ENCODE data around the gene ACVR1.
"Not testable (repeated sequence)": the region's sequence is repeated elsewhere in the genome, so short reads cannot be mapped to it uniquely, and the experiment has no call there.

The ACVR1 gene

DNA sequence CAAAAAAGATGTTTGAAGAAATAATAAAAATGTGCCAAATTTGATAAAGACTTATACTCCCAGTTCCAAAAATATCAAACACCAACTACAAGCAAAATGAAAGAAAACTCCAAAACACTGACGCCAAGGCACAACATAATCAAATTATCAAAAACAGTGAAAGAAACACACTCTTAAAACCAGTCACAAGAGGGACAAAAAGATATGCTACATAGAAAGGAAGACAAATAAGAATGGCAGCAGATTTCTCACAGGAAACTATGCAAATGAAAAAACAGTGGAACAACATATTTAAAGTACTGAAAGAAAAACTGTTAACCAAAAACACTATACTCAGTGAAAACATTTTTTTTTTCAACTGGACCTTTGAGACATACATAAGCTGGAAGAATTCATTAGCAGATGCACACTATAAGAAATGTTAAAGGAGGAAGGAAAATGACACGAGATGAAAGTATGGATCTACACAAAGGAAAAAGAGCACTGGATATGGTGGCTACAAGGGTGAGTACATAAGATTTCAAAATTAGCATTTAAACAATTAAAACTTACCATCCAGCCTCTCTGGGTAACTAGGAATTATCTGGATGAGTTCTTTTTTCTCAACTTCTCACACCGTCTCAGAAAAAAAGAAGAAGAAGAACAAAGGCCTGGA lies 153.4 kb downstream of the ACVR1 start:
- no peaks in the 10 kb centered on the region for H3F3A ChIP-seq (ENCODE audit: control insufficient read depth, insufficient read depth)
- no peaks in the 10 kb centered on the region for H3K9me2 ChIP-seq (replicated peaks; ENCODE audit: control insufficient read depth, low read length)
- no peaks in the 10 kb centered on the region for H3K36me3 ChIP-seq (ENCODE audit: control insufficient read depth, low read length)
- no peaks in the 10 kb centered on the region for H3K79me2 ChIP-seq (ENCODE audit: control insufficient read depth, low read length)
- H3K27ac ChIP-seq (ENCODE audit: low read depth, low read length) = no peak overlapping the region
- peaks cover 10% of the 10 kb centered on the region; the same call in 1 of the 2 replicates for H3K9me3 ChIP-seq (ENCODE audit: control insufficient read depth, insufficient read depth, low read length)
- no peaks in the 10 kb centered on the region for H4K20me1 ChIP-seq (ENCODE audit: control insufficient read depth, insufficient read depth, low read depth, low read length)
- H3K27me3 ChIP-seq (ENCODE audit: control insufficient read depth, low read length) = no peaks in the 10 kb centered on the region
- no peak for TF ChIP-seq EZH2phosphoT487 (IDR thresholded peaks at IDR 0.05; ENCODE audit: borderline replicate concordance, low read length)
- TF ChIP-seq, protein P1, sequence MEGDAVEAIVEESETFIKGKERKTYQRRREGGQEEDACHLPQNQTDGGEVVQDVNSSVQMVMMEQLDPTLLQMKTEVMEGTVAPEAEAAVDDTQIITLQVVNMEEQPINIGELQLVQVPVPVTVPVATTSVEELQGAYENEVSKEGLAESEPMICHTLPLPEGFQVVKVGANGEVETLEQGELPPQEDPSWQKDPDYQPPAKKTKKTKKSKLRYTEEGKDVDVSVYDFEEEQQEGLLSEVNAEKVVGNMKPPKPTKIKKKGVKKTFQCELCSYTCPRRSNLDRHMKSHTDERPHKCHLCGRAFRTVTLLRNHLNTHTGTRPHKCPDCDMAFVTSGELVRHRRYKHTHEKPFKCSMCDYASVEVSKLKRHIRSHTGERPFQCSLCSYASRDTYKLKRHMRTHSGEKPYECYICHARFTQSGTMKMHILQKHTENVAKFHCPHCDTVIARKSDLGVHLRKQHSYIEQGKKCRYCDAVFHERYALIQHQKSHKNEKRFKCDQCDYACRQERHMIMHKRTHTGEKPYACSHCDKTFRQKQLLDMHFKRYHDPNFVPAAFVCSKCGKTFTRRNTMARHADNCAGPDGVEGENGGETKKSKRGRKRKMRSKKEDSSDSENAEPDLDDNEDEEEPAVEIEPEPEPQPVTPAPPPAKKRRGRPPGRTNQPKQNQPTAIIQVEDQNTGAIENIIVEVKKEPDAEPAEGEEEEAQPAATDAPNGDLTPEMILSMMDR (IDR thresholded peaks at IDR 0.05; ENCODE audit: low read depth, low read length, poor library complexity, severe bottlenecking) = no peak
- no peak overlapping the region for H3K4me3 ChIP-seq (ENCODE audit: low read length)
- no peaks in the 10 kb centered on the region for H3K4me1 ChIP-seq (ENCODE audit: control insufficient read depth, low read length)
- no peak overlapping the region for H3K4me2 ChIP-seq (ENCODE audit: low read length)

DNA sequence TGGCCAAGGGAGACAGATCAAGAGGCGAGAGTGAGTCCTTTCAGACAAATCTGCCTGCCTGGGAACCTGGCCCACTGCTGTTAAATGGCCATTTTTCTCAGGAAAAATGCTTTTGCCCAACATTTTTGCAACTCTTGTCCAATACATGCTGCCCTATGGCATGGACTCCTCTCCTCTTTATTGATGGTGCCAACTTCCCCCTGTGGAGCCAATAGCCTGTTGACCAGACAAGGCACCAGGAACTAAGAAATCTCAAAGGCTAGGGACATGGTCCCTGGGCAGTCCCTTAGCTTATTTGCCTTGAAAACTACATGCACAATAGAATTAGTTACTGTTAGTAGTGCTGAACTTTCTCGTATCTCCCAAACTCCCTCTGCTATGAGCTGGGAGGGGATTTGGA lies 155.6 kb downstream of the ACVR1 start:
- H3K4me1 ChIP-seq (ENCODE audit: control insufficient read depth, low read length) = no peaks in the 10 kb centered on the region
- no peaks in the 10 kb centered on the region for H3K9me2 ChIP-seq (replicated peaks; ENCODE audit: control insufficient read depth, low read length)
- no peaks in the 10 kb centered on the region for H4K20me1 ChIP-seq (ENCODE audit: control insufficient read depth, insufficient read depth, low read depth, low read length)
- peaks cover 10% of the 10 kb centered on the region; the same call in 1 of the 2 replicates for H3K9me3 ChIP-seq (ENCODE audit: control insufficient read depth, insufficient read depth, low read length)
- H3K27ac ChIP-seq (ENCODE audit: low read depth, low read length) = no peak overlapping the region
- H3F3A ChIP-seq (ENCODE audit: control insufficient read depth, insufficient read depth) = no peaks in the 10 kb centered on the region
- TF ChIP-seq EZH2phosphoT487 (IDR thresholded peaks at IDR 0.05; ENCODE audit: borderline replicate concordance, low read length) = no peak
- TF ChIP-seq, protein P1 (IDR thresholded peaks at IDR 0.05; ENCODE audit: low read depth, low read length, poor library complexity, severe bottlenecking) = no peak
- H3K79me2 ChIP-seq (ENCODE audit: control insufficient read depth, low read length) = no peaks in the 10 kb centered on the region
- H3K4me2 ChIP-seq (ENCODE audit: low read length) = no peak overlapping the region
- no peaks in the 10 kb centered on the region for H3K27me3 ChIP-seq (ENCODE audit: control insufficient read depth, low read length)
- H3K36me3 ChIP-seq (ENCODE audit: control insufficient read depth, low read length) = no peaks in the 10 kb centered on the region
- H3K4me3 ChIP-seq (ENCODE audit: low read length) = no peak overlapping the region

DNA sequence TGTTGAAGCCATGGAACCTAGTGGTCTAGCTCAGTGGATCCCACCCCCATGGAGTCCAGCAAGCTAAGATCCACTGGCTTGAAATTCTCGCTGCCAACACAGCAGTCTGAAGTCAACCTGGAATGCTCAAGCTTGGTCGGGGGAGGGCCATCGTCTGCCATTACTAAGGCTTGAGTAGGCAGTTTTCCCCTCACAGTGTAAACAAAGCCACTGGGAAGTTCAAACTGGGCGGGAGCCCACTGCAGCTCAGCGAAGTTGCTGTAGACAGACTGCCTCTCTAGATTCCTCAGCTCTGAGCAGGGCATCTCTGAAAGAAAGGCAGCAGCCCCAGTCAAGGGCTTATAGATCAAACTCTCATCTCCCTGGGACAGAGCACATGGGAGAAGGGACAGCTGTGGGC lies 171.5 kb downstream of the ACVR1 start:
- H3F3A ChIP-seq (ENCODE audit: control insufficient read depth, insufficient read depth); H4K20me1 ChIP-seq (ENCODE audit: control insufficient read depth, insufficient read depth, low read depth, low read length): not testable (repeated sequence)

DNA sequence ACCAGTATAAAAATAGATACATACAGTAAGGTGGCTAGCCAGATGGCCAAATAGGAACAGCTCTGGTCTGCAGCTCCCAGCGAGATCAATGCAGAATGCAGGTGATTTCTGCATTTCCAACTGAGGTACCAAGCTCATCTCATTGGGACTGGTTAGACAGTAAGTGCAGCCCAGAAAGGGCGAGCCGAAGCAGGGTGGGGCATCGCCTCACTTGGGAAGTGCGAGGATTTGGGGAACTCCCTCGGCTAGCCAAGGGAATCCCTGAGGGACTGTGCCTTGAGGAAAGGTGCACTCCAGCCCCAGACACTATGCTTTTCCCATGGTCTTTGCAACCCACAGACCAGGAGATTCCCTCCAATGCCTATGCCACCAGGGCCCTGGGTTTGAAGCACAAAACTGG lies 172.0 kb downstream of the ACVR1 start:
- not testable (repeated sequence) for H3K4me1 ChIP-seq (ENCODE audit: control insufficient read depth, low read length); H3K4me3 ChIP-seq (ENCODE audit: low read length); H3K79me2 ChIP-seq (ENCODE audit: control insufficient read depth, low read length); H3K9me3 ChIP-seq (ENCODE audit: control insufficient read depth, insufficient read depth, low read length); H3K36me3 ChIP-seq (ENCODE audit: control insufficient read depth, low read length); H3K27ac ChIP-seq (ENCODE audit: low read depth, low read length); H4K20me1 ChIP-seq (ENCODE audit: control insufficient read depth, insufficient read depth, low read depth, low read length); H3F3A ChIP-seq (ENCODE audit: control insufficient read depth, insufficient read depth); H3K9me2 ChIP-seq (replicated peaks; ENCODE audit: control insufficient read depth, low read length); H3K27me3 ChIP-seq (ENCODE audit: control insufficient read depth, low read length); H3K4me2 ChIP-seq (ENCODE audit: low read length)

More for the DNA sequence above, 171.5 kb downstream of the ACVR1 start:
- not testable (repeated sequence) for H3K9me3 ChIP-seq (ENCODE audit: control insufficient read depth, insufficient read depth, low read length); H3K9me2 ChIP-seq (replicated peaks; ENCODE audit: control insufficient read depth, low read length); H3K27me3 ChIP-seq (ENCODE audit: control insufficient read depth, low read length); H3K4me3 ChIP-seq (ENCODE audit: low read length); H3K4me2 ChIP-seq (ENCODE audit: low read length); H3K36me3 ChIP-seq (ENCODE audit: control insufficient read depth, low read length); H3K27ac ChIP-seq (ENCODE audit: low read depth, low read length); H3K4me1 ChIP-seq (ENCODE audit: control insufficient read depth, low read length); H3K79me2 ChIP-seq (ENCODE audit: control insufficient read depth, low read length)
